Measurements from ENCODE around the gene CSNK1E. TPM values are rescaled to one million over a fixed set of nuclear protein-coding genes. Genes with fewer than 3 reads are reported as not detected.

CSNK1E gene
- total and polyA plus RNA-seq, 2 donors from 2014 or later: 33.6 to 101 TPM

- DNase-seq: peak in 4 of 5 donors; percentile 28 to 87 (median 63)
- Histone ChIP-seq H3K27ac (ENCODE audit: low read depth in 2 of 2, low read length in 2 of 2) (peak overlapping the region; percentile 95 to 97), H3K4me1 (ENCODE audit: control insufficient read depth in 2 of 3, insufficient read depth in 2 of 3, low read depth in 1 of 3, low read length in 3 of 3) (peaks cover 0 to 14% (median 2%) of the 10 kb centered on the region in 3 donors), H3K9ac (ENCODE audit: low read length in 3 of 3) (peak overlapping the region in 2 of 3 donors; percentile 90 to 96), H3K27me3 (ENCODE audit: control insufficient read depth, insufficient read depth, low read length) (no peaks in the 10 kb centered on the region), H3K4me3 (ENCODE audit: low read length in 3 of 3) (peak overlapping the region in 2 of 3 donors; percentile 49 to 58), H3K9me3 (ENCODE audit: control insufficient read depth in 2 of 3, insufficient read depth in 1 of 3, low read length in 3 of 3) (no peaks in the 10 kb centered on the region), H3K36me3 (ENCODE audit: control insufficient read depth in 2 of 3, insufficient read depth in 3 of 3, low read length in 3 of 3) (peaks cover 0 to 2% (median 0%) of the 10 kb centered on the region in 3 donors)
- TF ChIP-seq CTCF (IDR thresholded peaks at IDR 0.05; ENCODE audit: borderline replicate concordance, extremely low read depth, insufficient read depth): no peak
- FAIRE-seq: no peak
- intact Hi-C loops (cut with DNase I): no loop called here
Observed at GRCh38 chr22:38317995-38318715, 922 bp upstream of the CSNK1E start.

- Histone ChIP-seq H3K9ac (ENCODE audit: low read length in 3 of 3) (peak overlapping the region; percentile 53 to 88 (median 79)), H3K4me1 (ENCODE audit: control insufficient read depth in 2 of 3, insufficient read depth in 2 of 3, low read depth in 1 of 3, low read length in 3 of 3) (peaks cover 0 to 25% (median 3%) of the 10 kb centered on the region in 3 donors), H3K27ac (ENCODE audit: low read depth in 2 of 2, low read length in 2 of 2) (peak overlapping the region; percentile 85 to 95), H3K27me3 (ENCODE audit: control insufficient read depth, insufficient read depth, low read length) (no peaks in the 10 kb centered on the region), H3K36me3 (ENCODE audit: control insufficient read depth in 2 of 3, insufficient read depth in 3 of 3, low read length in 3 of 3) (peaks cover 0 to 6% (median 3%) of the 10 kb centered on the region in 3 donors), H3K4me3 (ENCODE audit: low read length in 3 of 3) (peak overlapping the region; percentile 75 to 88 (median 87)), H3K9me3 (ENCODE audit: control insufficient read depth in 2 of 3, insufficient read depth in 1 of 3, low read length in 3 of 3) (no peaks in the 10 kb centered on the region)
- DNase-seq (peak; percentile 71 to 90 (median 83)), FAIRE-seq (no peak)
- intact Hi-C loops (cut with DNase I): no loop called here
- TF ChIP-seq CTCF (IDR thresholded peaks at IDR 0.05; ENCODE audit: borderline replicate concordance, extremely low read depth, insufficient read depth): no peak
Observed at GRCh38 chr22:38316364-38317121, 690 bp downstream of the CSNK1E start.

GRCh38 chr22:38315823-38316363 is 1.3 kb downstream of the CSNK1E start:
- Histone ChIP-seq H3K27me3 (ENCODE audit: control insufficient read depth, insufficient read depth, low read length) (no peaks in the 10 kb centered on the region), H3K36me3 (ENCODE audit: control insufficient read depth in 2 of 3, insufficient read depth in 3 of 3, low read length in 3 of 3) (peaks cover 0 to 6% (median 3%) of the 10 kb centered on the region in 3 donors), H3K27ac (ENCODE audit: low read depth in 2 of 2, low read length in 2 of 2) (peak overlapping the region; percentile 85 to 95), H3K9ac (ENCODE audit: low read length in 3 of 3) (peak overlapping the region; percentile 53 to 88 (median 79)), H3K4me1 (ENCODE audit: control insufficient read depth in 2 of 3, insufficient read depth in 2 of 3, low read depth in 1 of 3, low read length in 3 of 3) (peaks cover 0 to 28% (median 3%) of the 10 kb centered on the region in 3 donors), H3K9me3 (ENCODE audit: control insufficient read depth in 2 of 3, insufficient read depth in 1 of 3, low read length in 3 of 3) (no peaks in the 10 kb centered on the region), H3K4me3 (ENCODE audit: low read length in 3 of 3) (peak overlapping the region; percentile 75 to 88 (median 87))
- intact Hi-C loops (cut with DNase I): no loop called here
- DNase-seq (peak in 1 of 5 donors; percentile 63), FAIRE-seq (no peak)
- TF ChIP-seq CTCF (IDR thresholded peaks at IDR 0.05; ENCODE audit: borderline replicate concordance, extremely low read depth, insufficient read depth): no peak
